NCI-H187 (cell line): ENCODE measurements around the gene SLC39A13.

Source experiments
- DNase-seq, 2 experiments: peaks; one replicate each; lab custom pipeline; 2025; lab: John Stamatoyannopoulos, UW

The SLC39A13 gene

GRCh38 chr11:47453365-47453764 lies 45.0 kb downstream of the SLC39A13 start:
- DNase-seq: no peak

- DNase-seq: peak; percentile 17 to 75
Measured at GRCh38 chr11:47454258-47454671, 45.9 kb downstream of the SLC39A13 start.

- DNase-seq: no peak
Measured at GRCh38 chr11:47460571-47461235, 52.3 kb downstream of the SLC39A13 start.

DNA sequence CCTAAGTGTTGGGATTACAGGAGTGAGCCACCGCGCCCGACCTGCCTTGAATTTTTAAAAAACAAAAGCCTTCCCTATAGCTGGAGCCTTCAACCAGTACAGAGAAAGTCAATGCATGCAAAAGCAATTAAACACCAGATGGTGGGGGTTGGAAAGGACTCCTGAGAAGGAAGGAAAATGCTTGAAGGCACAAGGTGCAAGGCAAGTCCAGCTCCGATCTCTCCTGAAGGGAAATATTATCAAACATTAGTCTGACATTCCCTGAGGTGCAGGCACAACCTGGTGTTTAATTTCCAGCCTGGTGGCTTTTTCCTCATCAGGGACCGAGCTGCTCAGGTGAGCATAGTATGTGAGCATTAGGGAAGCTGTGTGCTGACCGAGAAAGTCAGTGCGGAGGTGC lies 53.5 kb downstream of the SLC39A13 start:
- no peak for DNase-seq

DNA sequence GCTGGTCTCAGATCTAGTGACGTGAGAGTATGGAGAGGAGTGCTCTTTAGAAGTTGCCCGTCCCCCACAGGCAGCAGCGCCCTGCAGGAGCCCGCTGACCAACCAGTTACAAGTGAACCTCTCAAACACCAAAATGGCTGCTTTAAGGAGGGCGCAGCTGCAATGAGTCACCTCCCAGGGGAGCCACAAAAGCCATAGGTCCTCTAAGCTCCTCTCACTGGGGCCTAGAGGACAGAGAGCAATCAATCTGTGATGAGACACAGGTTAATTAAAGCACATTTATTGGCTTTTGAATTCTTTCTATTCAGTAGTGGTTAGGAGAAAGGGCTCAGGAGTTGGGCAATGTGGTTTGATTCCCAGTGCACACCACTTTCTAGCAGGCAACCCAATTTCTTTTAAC lies 56.1 kb downstream of the SLC39A13 start:
- peak; percentile 94 to 97 for DNase-seq
